H1 (cell line): ENCODE data around the gene PCDHGB5. TPM values are rescaled to one million over a fixed set of nuclear protein-coding genes. Genes with fewer than 3 reads are reported as not detected.

Experiments used
- ASH2L ChIP-seq: fragments of 200-600, 300-600 bp; sonication (generic); IDR thresholded peaks from one replicate; pipeline ENCODE4 v1.7.1; 2017; ENCODE audit warnings: low read length
- GABPA ChIP-seq: IDR thresholded peaks from 2 replicates; pipeline ENCODE4 v1.6.1; 2011; ENCODE audit warnings: mild to moderate bottlenecking, low read length, moderate library complexity, borderline replicate concordance; ENCODE audit not compliant: insufficient read depth
- JUND ChIP-seq: IDR thresholded peaks from 2 replicates; pipeline ENCODE4 v1.6.1; 2011; ENCODE audit warnings: mild to moderate bottlenecking, improper control_type of control experiment, low read length
- NRF1 ChIP-seq: IDR thresholded peaks from 2 replicates; pipeline ENCODE4 v1.6.1; 2011; ENCODE audit warnings: mild to moderate bottlenecking, low read depth, low read length, improper control_type of control experiment
- PHF8 ChIP-seq: fragments of 200-600 bp; sonication (generic); conservative IDR thresholded peaks from 2 replicates; pipeline ENCODE4 v1.7.1; 2012; ENCODE audit warnings: low read depth, mild to moderate bottlenecking, inconsistent platforms, low read length, moderate library complexity
- RBBP5 ChIP-seq: IDR thresholded peaks from 2 replicates; pipeline ENCODE4 v1.7.1; 2012; ENCODE audit warnings: low read depth, mild to moderate bottlenecking, inconsistent platforms, low read length, moderate library complexity, borderline replicate concordance
- polyA plus RNA-seq, 7 experiments: library from polyadenylated mRNA; depleted of rRNA in 3 of 7; stranded (reverse) in 5 of 7; unstranded in 2 of 7; fragments of >200 nt in 5 of 7; fragments of 200-250 nt in 2 of 7; gene quantifications; 1 replicate in 5 of 7; 2 replicates in 1 of 7; 4 replicates in 1 of 7; pipeline versions ENCODE4 v1.2.1 to v1.2.3, GENCODE V29; 2011 to 2013; ENCODE audit warnings: missing spikeins in 2 of 7, mixed read lengths in 2 of 7
- total RNA-seq: library from RNA; stranded (reverse); fragmentation: NEBNext Ultra II Directional; extraction: Animal tissue kit (Norgen Biotek cat#: 25700); gene quantifications from 2 replicates; pipeline ENCODE4 v1.2.1, GENCODE V29; 2021
- TF ChIP-seq, protein P1 (sequence below): IDR thresholded peaks from 2 replicates; pipeline ENCODE4 v1.6.1; 2012; ENCODE audit warnings: inconsistent platforms

Gene PCDHGB5
- total and polyA plus RNA-seq, 2 of the 8 experiments (the other 6 are each of a cell fraction or from before 2014, with no cell fraction given) = 1.1 to 2.6 TPM

DNA sequence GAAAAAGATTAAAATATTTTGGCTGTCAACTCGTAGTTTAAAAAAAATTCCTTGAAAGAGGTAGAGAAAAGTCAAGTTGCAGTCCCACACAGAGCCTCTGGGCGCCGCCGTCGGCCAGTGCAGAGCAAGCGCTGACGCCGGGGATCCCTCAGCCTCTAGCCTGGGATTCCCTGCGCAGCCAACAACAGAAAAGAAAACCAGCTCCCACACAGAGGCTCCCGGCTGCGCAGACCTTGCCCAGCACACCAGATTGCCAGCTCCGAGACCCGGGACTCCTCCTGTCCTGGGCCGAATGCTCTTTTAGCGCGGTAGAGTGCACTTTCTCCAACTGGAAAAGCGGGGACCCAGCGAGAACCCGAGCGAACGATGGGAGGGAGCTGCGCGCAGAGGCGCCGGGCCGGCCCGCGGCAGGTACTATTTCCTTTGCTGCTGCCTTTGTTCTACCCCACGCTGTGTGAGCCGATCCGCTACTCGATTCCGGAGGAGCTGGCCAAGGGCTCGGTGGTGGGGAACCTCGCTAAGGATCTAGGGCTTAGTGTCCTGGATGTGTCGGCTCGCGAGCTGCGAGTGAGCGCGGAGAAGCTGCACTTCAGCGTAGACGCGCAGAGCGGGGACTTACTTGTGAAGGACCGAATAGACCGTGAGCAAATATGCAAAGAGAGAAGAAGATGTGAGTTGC, 19.9 kb downstream of the PCDHGB5 start, which contains the start of gene PCDHGB7 (continued):
- TF ChIP-seq ASH2L (peak; percentile 95), GABPA (0 out of 2 replicates have a peak, but pooled peaks have one; percentile 28), JUND (0 out of 2 replicates have a peak, but pooled peaks have one; percentile 25), NRF1 (peak; percentile 32), PHF8 (0 out of 2 replicates have a peak, but pooled peaks have one; percentile 19), RBBP5 (peak; percentile 68)
- TF ChIP-seq, protein P1, sequence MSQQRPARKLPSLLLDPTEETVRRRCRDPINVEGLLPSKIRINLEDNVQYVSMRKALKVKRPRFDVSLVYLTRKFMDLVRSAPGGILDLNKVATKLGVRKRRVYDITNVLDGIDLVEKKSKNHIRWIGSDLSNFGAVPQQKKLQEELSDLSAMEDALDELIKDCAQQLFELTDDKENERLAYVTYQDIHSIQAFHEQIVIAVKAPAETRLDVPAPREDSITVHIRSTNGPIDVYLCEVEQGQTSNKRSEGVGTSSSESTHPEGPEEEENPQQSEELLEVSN = peak; percentile 26; the same call in 1 of the 2 replicates
